GM19193 (cell line): ENCODE data around the gene NKD2.

ENCODE experiments used
- POLR2A ChIP-seq: IDR thresholded peaks from 4 replicates; pipeline ENCODE4 v1.6.1; 2011; ENCODE audit not compliant: insufficient read depth, insufficient read length; ENCODE audit errors: extremely low read depth

NKD2 gene

GRCh38 chr5:1056611-1057484, 48.2 kb downstream of the NKD2 start:
- no peak for TF ChIP-seq POLR2A

DNA sequence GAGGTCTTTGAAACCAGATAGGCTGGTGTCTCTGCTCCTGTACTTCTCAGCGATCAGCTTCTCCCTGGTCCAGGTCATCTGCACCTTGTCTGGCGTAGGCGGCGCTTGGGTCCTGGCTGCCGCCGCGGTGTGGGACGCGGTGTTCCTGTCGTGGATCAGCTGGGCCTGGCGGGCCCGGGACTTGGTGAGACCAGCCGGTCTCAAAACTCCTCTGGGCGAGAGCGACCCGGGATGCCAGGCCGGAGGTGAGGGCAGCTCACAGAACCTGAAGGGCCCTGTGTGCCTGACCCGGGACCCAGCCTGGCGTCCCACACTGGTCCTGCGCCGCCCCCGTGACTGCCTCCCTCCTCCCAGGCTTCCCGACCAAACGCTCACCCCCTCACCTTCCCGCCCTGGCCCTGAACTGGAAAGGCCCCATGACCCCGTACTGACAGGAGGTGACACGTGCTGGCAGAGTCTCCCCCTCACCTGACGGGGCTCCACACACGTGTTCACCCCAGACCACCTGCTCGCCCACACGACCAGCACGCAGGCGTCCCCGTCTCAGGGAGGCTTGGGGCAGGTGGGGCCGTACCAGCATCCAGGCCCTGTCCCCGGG, 49.0 kb downstream of the NKD2 start:
- no peak for TF ChIP-seq POLR2A

GRCh38 chr5:1058083-1058945, 49.7 kb downstream of the NKD2 start:
- no peak for TF ChIP-seq POLR2A

- TF ChIP-seq POLR2A, result no peak
These were observed 50.6 kb downstream of the NKD2 start for GRCh38 chr5:1058988-1059883.

- no peak for TF ChIP-seq POLR2A
These were observed 51.3 kb downstream of the NKD2 start for GRCh38 chr5:1059884-1060263.

DNA sequence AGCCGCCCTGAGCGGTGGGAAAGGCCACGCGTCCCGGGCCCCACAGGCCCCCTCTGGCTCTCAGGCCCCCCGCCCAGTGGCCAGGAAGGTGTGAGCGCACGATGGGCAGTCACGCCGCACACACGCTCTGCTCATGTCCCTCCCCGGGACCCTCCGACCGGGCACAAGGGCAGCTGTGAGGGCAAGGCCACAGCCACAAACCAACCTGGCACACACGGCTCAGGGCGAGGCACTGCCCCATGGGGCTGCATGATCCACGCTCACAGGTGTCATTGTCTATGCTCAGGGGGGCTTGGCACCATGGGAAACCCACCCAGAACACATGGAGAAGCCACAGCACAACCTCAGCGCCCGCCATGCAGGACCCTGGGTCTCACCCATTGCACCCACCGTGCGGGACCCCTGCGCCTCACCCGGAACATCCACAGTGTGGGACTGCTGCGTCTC, 52.0 kb downstream of the NKD2 start:
- no peak for TF ChIP-seq POLR2A

GRCh38 chr5:1061916-1062315, 53.3 kb downstream of the NKD2 start:
- no peak for TF ChIP-seq POLR2A

DNA sequence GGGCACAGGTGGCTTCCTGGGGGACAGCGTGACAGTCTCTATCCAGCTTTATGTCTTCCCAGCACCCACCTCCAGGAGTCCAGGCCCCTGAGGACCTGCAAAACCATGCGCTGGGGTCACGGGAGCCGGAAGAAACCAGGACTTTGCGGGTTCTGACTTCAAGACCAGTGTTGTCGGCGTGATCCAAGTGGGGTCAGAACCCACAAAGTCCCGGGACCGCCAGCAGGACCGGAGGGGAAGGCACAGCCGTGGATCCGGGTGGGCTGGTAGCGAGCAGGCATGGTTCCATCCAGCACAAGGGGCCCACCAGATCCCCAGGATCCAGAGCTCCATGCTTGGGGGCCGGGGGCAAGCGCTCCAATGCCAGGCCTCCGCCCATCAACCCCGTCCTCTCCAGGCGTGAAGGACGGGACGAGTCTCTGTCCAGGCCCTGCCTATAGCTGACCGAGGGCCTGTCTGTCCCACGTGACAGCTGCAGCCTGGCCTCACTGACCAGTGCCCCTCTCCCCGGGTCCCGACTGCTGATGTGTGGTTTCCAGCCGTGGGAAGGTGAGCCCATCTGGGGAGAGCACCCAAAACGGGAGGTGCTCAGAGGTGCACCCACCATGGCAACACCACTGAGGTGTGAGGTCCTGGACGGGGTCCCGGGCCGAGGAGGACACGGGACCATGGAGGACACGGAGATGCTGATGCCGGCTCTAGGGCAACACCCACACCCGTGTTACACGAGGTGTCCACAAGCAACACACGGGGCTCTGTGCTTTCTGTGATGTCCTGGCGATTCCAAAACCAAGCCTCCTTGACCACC, 54.4 kb downstream of the NKD2 start:
- TF ChIP-seq POLR2A, result no peak

DNA sequence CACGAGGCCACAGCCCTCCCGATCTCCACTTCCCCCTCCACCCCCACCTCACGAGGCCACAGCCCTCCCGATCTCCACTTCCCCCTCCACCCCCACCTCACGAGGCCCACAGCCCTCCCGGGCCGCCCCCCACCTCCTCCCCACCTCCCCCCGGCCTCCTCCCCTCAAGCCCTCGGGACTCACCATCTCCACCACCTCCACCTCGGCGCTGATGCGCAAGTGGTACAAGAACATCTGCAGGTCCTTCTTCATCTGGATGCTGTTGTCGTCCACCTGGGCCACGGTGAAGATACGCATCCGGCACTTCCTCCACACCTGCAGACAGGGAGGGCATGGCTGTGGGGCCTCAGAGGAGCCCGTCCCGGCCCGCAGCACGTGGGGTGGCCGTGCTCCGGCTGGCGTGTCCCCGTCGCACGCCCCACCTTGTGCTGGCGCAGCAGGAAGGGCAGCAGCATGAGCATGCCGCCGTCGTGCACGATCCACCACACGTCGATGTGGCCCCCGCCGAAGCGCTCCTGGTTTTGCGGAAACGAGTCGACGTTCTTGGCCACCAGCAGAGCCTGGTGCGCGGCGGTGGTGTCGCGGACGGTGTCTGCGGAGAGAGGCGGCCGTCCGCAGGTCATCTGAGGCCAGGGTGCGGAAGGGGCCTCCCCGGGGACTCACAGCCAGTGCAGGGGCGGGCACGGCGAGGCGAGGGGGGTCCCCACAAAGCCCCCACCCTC, 55.2 kb downstream of the NKD2 start:
- no peak for TF ChIP-seq POLR2A

DNA sequence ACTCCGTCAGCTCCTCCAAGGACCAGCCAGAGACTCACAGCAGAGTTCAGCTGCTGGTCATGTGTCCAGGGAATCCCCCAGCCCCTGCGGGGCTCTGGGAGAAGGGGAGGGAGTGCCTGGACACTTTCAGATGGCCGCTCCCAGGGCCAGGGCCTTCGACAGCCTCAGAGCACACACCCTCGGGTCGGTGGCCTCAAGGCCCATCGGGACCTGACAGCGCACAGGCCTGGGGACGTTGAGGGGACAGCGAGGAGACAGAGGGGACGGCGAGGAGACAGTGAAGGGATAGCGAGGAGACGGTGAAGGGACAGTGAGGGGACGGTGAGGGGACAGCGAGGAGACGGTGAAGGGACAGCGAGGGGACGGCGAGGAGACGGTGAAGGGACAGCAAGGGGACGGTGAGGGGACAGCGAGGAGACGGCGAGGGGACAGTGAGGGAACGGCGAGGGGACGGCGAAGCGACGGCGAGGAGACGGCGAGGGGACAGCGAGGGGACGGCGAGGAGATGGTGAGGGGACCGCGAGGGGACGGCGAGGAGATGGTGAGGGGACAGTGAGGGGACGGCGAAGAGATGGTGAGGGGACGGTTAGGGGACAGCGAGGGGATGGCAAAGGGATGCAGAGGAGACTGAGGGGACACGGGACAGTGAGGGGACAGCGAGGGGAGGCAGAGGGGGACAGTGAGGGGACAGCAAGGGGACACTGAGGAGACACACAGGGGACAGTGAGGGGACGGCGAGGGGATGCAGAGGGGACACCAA, 56.0 kb downstream of the NKD2 start:
- TF ChIP-seq POLR2A, result no peak

DNA sequence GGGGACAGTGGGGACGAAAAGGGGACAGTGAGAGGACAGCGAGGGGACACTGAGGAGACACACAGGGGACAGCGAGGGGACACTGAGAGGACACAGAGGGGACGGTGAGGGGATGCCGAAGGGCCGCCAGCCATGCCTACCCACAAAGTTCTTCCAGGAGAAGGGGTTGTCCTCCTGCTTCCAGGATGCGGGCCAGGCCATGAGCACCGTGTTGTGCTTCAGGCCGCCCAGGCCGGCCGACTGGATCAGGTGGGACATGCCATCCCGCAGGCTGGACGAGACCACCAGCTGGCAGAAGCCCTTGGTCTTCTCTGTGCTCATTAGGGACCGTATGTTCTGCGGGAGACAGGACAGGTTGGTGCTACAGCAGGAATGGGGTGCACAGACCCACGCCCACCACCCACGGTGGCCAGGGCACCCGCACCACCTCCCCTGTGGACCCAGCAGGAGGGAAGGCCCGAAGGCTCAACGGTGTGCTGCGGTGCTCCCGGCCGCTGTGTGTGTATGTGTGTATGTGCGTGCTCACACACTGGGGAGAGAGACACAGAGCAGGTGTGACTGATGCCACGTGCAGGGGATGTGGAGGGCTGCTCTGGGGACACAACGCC, 56.6 kb downstream of the NKD2 start:
- TF ChIP-seq POLR2A, result no peak
